Stimulated activated CD8-positive, alpha-beta memory T cell treated with anti-CD3 and anti-CD28 coated beads, Interleukin-7, amount 100 ng/mL, for 24 hours (primary cell): ENCODE data around the gene USP17L25.
"Not testable (repeated sequence)": the region's sequence is repeated elsewhere in the genome, so short reads cannot be mapped to it uniquely, and the experiment has no call there.

Experiments
- DNase-seq: peaks from one replicate; pipeline ENCODE4 v3.0.0-alpha.2; 2020; ENCODE audit warnings: low read depth

The USP17L25 gene, protein sequence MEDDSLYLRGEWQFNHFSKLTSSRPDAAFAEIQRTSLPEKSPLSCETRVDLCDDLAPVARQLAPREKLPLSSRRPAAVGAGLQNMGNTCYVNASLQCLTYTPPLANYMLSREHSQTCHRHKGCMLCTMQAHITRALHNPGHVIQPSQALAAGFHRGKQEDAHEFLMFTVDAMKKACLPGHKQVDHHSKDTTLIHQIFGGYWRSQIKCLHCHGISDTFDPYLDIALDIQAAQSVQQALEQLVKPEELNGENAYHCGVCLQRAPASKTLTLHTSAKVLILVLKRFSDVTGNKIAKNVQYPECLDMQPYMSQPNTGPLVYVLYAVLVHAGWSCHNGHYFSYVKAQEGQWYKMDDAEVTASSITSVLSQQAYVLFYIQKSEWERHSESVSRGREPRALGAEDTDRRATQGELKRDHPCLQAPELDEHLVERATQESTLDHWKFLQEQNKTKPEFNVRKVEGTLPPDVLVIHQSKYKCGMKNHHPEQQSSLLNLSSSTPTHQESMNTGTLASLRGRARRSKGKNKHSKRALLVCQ

DNA sequence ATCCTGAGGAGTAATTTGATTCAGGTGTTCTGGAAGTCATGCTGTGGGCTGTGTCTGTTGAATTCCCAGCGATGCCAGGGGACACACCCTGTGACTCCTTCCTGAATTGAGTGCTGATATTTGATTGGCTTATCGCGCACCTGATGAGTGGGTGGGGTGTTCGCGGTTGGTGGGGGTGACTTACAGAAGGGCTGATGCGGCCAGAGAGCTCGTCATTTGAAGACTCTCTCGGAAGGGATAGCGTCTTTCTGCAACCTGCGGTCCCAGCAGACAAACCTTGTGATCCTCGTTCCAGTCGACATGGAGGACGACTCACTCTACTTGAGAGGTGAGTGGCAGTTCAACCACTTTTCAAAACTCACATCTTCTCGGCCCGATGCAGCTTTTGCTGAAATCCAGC lies at the start of gene USP17L25:
USP17L25 (plus strand) TSS at position 301 of the 400 bp plus-strand sequence; CDS start at position 301, 0 bp downstream.
- not testable (repeated sequence) for DNase-seq

DNA sequence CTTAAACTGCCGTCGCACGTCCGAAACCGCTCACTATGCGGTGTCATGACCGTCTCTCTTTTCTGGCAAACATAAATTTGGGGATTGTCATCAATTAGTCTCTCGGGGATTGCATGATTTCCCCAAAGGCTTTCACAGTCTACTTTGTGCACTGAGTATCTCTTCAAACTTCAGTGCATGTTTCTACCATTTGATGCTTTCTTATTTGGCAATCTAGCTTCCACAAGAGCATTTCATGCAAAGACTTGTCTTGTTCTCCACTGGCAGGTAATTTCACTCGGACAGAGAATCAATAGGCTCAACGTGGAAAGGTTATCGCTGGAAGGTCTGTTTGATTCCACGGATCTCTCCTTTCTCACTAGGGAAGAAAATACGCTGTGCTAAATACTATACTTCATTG lies 5.5 kb upstream of the USP17L25 start:
- not testable (repeated sequence) for DNase-seq

DNA sequence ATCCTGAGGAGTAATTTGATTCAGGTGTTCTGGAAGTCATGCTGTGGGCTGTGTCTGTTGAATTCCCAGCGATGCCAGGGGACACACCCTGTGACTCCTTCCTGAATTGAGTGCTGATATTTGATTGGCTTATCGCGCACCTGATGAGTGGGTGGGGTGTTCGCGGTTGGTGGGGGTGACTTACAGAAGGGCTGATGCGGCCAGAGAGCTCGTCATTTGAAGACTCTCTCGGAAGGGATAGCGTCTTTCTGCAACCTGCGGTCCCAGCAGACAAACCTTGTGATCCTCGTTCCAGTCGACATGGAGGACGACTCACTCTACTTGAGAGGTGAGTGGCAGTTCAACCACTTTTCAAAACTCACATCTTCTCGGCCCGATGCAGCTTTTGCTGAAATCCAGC lies 4.8 kb upstream of the USP17L25 start, which contains the start of gene USP17L24:
USP17L24 (plus strand) TSS at position 301 of the 400 bp plus-strand sequence; CDS start at position 301, 0 bp downstream.
- DNase-seq: not testable (repeated sequence)

DNA sequence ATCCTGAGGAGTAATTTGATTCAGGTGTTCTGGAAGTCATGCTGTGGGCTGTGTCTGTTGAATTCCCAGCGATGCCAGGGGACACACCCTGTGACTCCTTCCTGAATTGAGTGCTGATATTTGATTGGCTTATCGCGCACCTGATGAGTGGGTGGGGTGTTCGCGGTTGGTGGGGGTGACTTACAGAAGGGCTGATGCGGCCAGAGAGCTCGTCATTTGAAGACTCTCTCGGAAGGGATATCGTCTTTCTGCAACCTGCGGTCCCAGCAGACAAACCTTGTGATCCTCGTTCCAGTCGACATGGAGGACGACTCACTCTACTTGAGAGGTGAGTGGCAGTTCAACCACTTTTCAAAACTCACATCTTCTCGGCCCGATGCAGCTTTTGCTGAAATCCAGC lies 4.6 kb downstream of the USP17L25 start, which contains the start of gene USP17L26:
USP17L26 (plus strand) TSS at position 301 of the 400 bp plus-strand sequence; CDS start at position 301, 0 bp downstream.
- not testable (repeated sequence) for DNase-seq

DNA sequence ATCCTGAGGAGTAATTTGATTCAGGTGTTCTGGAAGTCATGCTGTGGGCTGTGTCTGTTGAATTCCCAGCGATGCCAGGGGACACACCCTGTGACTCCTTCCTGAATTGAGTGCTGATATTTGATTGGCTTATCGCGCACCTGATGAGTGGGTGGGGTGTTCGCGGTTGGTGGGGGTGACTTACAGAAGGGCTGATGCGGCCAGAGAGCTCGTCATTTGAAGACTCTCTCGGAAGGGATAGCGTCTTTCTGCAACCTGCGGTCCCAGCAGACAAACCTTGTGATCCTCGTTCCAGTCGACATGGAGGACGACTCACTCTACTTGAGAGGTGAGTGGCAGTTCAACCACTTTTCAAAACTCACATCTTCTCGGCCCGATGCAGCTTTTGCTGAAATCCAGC lies 9.4 kb downstream of the USP17L25 start, which contains the start of gene USP17L5:
USP17L5 (plus strand) TSS at position 301 of the 400 bp plus-strand sequence; CDS start at position 301, 0 bp downstream.
- not testable (repeated sequence) for DNase-seq

DNA sequence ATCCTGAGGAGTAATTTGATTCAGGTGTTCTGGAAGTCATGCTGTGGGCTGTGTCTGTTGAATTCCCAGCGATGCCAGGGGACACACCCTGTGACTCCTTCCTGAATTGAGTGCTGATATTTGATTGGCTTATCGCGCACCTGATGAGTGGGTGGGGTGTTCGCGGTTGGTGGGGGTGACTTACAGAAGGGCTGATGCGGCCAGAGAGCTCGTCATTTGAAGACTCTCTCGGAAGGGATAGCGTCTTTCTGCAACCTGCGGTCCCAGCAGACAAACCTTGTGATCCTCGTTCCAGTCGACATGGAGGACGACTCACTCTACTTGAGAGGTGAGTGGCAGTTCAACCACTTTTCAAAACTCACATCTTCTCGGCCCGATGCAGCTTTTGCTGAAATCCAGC lies 14.1 kb downstream of the USP17L25 start, which contains the start of gene USP17L27:
USP17L27 (plus strand) TSS at position 301 of the 400 bp plus-strand sequence; CDS start at position 301, 0 bp downstream.
- not testable (repeated sequence) for DNase-seq

DNA sequence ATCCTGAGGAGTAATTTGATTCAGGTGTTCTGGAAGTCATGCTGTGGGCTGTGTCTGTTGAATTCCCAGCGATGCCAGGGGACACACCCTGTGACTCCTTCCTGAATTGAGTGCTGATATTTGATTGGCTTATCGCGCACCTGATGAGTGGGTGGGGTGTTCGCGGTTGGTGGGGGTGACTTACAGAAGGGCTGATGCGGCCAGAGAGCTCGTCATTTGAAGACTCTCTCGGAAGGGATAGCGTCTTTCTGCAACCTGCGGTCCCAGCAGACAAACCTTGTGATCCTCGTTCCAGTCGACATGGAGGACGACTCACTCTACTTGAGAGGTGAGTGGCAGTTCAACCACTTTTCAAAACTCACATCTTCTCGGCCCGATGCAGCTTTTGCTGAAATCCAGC lies 18.9 kb downstream of the USP17L25 start, which contains the start of gene USP17L28:
USP17L28 (plus strand) TSS at position 301 of the 400 bp plus-strand sequence; CDS start at position 301, 0 bp downstream.
- DNase-seq: not testable (repeated sequence)

DNA sequence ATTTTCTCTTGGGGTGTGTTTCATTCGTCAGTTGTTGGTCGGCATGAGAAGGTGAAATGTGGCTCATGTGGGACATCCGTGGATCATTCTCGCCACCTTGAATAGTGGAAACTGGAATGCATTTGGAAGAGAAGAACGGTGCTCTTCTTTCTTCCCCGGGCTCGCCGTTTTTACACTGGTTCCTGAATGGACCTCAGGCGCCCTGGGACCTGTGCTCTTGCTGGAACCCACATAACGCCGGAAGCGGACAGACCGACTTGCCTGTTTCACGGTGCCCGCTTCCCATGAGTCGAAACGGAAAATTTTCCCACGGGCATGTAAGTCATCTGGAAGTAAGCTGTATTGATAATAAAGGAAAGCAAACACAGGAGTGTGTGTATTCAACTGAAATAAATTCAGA lies 21.2 kb downstream of the USP17L25 start:
- DNase-seq: not testable (repeated sequence)

DNA sequence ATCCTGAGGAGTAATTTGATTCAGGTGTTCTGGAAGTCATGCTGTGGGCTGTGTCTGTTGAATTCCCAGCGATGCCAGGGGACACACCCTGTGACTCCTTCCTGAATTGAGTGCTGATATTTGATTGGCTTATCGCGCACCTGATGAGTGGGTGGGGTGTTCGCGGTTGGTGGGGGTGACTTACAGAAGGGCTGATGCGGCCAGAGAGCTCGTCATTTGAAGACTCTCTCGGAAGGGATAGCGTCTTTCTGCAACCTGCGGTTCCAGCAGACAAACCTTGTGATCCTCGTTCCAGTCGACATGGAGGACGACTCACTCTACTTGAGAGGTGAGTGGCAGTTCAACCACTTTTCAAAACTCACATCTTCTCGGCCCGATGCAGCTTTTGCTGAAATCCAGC lies 23.6 kb downstream of the USP17L25 start, which contains the start of gene USP17L29:
USP17L29 (plus strand) TSS at position 301 of the 400 bp plus-strand sequence; CDS start at position 301, 0 bp downstream.
- DNase-seq: not testable (repeated sequence)

DNA sequence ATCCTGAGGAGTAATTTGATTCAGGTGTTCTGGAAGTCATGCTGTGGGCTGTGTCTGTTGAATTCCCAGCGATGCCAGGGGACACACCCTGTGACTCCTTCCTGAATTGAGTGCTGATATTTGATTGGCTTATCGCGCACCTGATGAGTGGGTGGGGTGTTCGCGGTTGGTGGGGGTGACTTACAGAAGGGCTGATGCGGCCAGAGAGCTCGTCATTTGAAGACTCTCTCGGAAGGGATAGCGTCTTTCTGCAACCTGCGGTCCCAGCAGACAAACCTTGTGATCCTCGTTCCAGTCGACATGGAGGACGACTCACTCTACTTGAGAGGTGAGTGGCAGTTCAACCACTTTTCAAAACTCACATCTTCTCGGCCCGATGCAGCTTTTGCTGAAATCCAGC lies 33.1 kb downstream of the USP17L25 start, which contains the start of gene USP17L30:
USP17L30 (plus strand) TSS at position 301 of the 400 bp plus-strand sequence; CDS start at position 301, 0 bp downstream.
- DNase-seq: not testable (repeated sequence)

DNA sequence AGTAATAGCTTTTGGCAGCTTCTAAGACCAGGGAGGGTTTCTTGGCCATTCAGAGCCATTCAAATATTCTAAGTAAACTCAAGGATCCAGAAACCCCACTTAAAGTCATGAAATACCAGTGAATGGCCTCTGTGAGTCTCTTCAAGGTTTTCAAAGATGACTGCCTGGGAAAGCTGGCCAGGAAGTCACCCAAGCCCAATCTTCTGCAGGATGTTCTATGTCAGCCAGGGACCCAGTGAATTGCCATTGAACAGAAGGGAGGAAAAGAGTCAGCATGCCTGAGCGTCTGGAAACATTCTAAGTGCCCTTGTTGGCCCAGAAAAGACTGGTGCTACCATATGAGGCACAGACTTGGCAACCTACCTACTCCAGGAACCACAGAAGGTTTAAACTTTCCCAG lies 50.2 kb downstream of the USP17L25 start:
- DNase-seq: not testable (repeated sequence)
